Raji (cell line): ENCODE data around the gene ZCCHC10.

Source experiments
- POLR2A ChIP-seq: IDR thresholded peaks from 2 replicates; pipeline ENCODE4 v1.6.1; 2011; ENCODE audit warnings: low read depth, low read length, control low read depth; ENCODE audit not compliant: insufficient read depth

The ZCCHC10 gene

GRCh38 chr5:132951897-132952296 is 74.5 kb downstream of the ZCCHC10 start:
- no peak for TF ChIP-seq POLR2A

GRCh38 chr5:132949136-132949535 is 77.2 kb downstream of the ZCCHC10 start:
- TF ChIP-seq POLR2A, result no peak

- no peak for TF ChIP-seq POLR2A
These were observed 78.7 kb downstream of the ZCCHC10 start for GRCh38 chr5:132947671-132948070.
